GM12865 (cell line): ENCODE measurements around the gene NEO1.

Experiments
- DNase-seq: peaks from one replicate; pipeline ENCODE4 v3.0.0; 2010; ENCODE audit warnings: low read depth
- H3K4me3 ChIP-seq: 2 replicates; pipeline ENCODE4 v1.5.1; 2011; ENCODE audit warnings: mild to moderate bottlenecking, low read depth, low read length, control low read depth
- CTCF ChIP-seq: IDR thresholded peaks from 2 replicates; pipeline ENCODE4 v1.5.1; 2011; ENCODE audit warnings: low read length, control low read depth, low read depth, inconsistent platforms; ENCODE audit not compliant: insufficient read depth; ENCODE audit errors: missing control alignments

NEO1 gene

GRCh38 chr15:73082812-73083211 is 30.5 kb downstream of the NEO1 start:
- DNase-seq, result no peak
- H3K4me3 ChIP-seq, result no peak overlapping the region
- TF ChIP-seq CTCF, result no peak

- no peak for DNase-seq
- no peak overlapping the region for H3K4me3 ChIP-seq
- TF ChIP-seq CTCF, result no peak
Measured at GRCh38 chr15:73087098-73087497, 34.8 kb downstream of the NEO1 start.

- H3K4me3 ChIP-seq, result no peak overlapping the region
- no peak for DNase-seq
- TF ChIP-seq CTCF, result no peak
Measured at GRCh38 chr15:73105064-73105463, 52.8 kb downstream of the NEO1 start.

- no peak overlapping the region for H3K4me3 ChIP-seq
- no peak for DNase-seq
- TF ChIP-seq CTCF, result no peak
Measured at GRCh38 chr15:73108676-73109075, 56.4 kb downstream of the NEO1 start.

- no peak for TF ChIP-seq CTCF
- no peak overlapping the region for H3K4me3 ChIP-seq
- DNase-seq, result no peak
Measured at GRCh38 chr15:73109765-73110164, 57.5 kb downstream of the NEO1 start.

- no peak overlapping the region for H3K4me3 ChIP-seq
- DNase-seq, result no peak
- TF ChIP-seq CTCF, result no peak
Measured at GRCh38 chr15:73110201-73110600, 57.9 kb downstream of the NEO1 start.

GRCh38 chr15:73114064-73114463 is 61.8 kb downstream of the NEO1 start:
- DNase-seq, result no peak
- H3K4me3 ChIP-seq, result no peak overlapping the region
- no peak for TF ChIP-seq CTCF
